Measurements from ENCODE around the gene ATF6. TPM values are rescaled to one million over a fixed set of nuclear protein-coding genes. Genes with fewer than 3 reads are reported as not detected.

ATF6 gene
- total and polyA plus RNA-seq, 2 of the 8 experiments (the other 6 are each of a cell fraction or from before 2014, with no cell fraction given): 4.6 to 10.0 TPM

GRCh38 chr1:161899091-161899490, 133.0 kb downstream of the ATF6 start (continued):
- TF ChIP-seq USF2 (IDR thresholded peaks at IDR 0.05; ENCODE audit: low read length) (no peak), EP300 (IDR thresholded peaks at IDR 0.05; ENCODE audit: borderline replicate concordance in 1 of 2, low read depth in 2 of 2, low read length in 2 of 2) (no peak), GABPA (IDR thresholded peaks at IDR 0.05; ENCODE audit: borderline replicate concordance, insufficient read depth, low read length) (no peak), CEBPB (IDR thresholded peaks at IDR 0.05; ENCODE audit: low read depth, low read length) (no peak)

Measured in H1 (cell line).